ENCODE data around the gene WSCD2.

The WSCD2 gene

GRCh38 chr12:108236366-108236765, 107.3 kb downstream of the WSCD2 start:
- DNase-seq (ENCODE audit: low read depth, low spot score), result no peak
- Histone ChIP-seq H3K9me3 (ENCODE audit: insufficient read depth, low read length) (peaks cover 11% of the 10 kb centered on the region; the same call in 1 of the 2 replicates), H3K36me3 (ENCODE audit: insufficient read depth, insufficient read length, low read length) (no peaks in the 10 kb centered on the region), H3K4me1 (ENCODE audit: insufficient read depth, insufficient read length) (peaks cover 12% of the 10 kb centered on the region), H3K4me3 (ENCODE audit: insufficient read length, low read depth) (no peak overlapping the region), H3K9ac (ENCODE audit: insufficient read length, low read depth) (peak overlapping the region; percentile 57), H3K27me3 (ENCODE audit: insufficient read depth, insufficient read length) (no peaks in the 10 kb centered on the region)
- TF ChIP-seq YY1 (IDR thresholded peaks at IDR 0.05; ENCODE audit: insufficient read depth, insufficient read length) (no peak), SUZ12 (IDR thresholded peaks at IDR 0.05; ENCODE audit: extremely low read depth, insufficient read depth, insufficient read length) (no peak), ZNF274 (IDR thresholded peaks at IDR 0.05; ENCODE audit: low read depth, low read length) (no peak)

DNA sequence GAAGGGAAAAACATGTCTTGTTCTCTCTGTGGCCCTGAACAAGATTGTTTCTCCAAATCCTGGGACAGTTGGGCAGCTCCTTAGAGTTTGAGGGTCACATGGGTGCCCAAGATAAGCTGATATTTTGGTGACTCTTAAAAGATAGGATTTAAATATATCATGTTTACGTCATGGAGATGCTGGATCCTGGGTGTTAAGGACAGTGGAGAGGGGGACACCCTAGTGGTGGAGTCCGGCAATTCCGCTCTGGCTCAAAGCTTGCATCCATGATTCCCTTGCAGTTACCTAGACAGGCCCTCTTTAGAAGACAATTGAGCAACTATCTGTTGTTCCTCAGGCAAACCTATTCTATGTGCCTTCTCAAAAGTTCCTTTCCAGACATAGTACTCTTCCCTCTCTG, 108.2 kb downstream of the WSCD2 start:
- H3K9ac ChIP-seq (ENCODE audit: insufficient read length, low read depth), result no peak overlapping the region
- H3K4me1 ChIP-seq (ENCODE audit: insufficient read depth, insufficient read length), result peaks cover 12% of the 10 kb centered on the region
- DNase-seq (ENCODE audit: low read depth, low spot score), result peak; percentile 47
- TF ChIP-seq YY1 (IDR thresholded peaks at IDR 0.05; ENCODE audit: insufficient read depth, insufficient read length) (no peak), SUZ12 (IDR thresholded peaks at IDR 0.05; ENCODE audit: extremely low read depth, insufficient read depth, insufficient read length) (no peak), ZNF274 (IDR thresholded peaks at IDR 0.05; ENCODE audit: low read depth, low read length) (no peak)
- H3K4me3 ChIP-seq (ENCODE audit: insufficient read length, low read depth), result no peak overlapping the region
- peaks cover 11% of the 10 kb centered on the region; the same call in 1 of the 2 replicates for H3K9me3 ChIP-seq (ENCODE audit: insufficient read depth, low read length)
- H3K27me3 ChIP-seq (ENCODE audit: insufficient read depth, insufficient read length), result no peaks in the 10 kb centered on the region
- H3K36me3 ChIP-seq (ENCODE audit: insufficient read depth, insufficient read length, low read length), result no peaks in the 10 kb centered on the region

DNA sequence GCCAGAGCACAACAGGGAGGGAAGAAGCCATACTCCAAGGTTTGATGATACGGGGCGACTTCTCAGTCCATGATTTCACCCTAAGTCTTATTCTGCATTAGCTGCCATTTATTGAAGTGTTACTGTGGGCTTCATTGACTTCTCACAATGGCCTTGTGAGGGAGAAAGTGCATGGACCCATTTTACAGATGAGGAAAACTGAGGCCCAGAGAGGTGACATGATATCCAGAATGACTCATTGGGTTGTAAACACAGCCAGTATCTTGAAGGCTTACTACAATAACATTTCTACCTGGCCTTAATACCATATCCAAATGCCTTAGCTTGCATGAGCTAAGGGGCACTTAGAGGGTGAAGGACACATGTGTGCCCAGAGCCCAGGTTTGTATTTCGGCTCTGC, 109.4 kb downstream of the WSCD2 start:
- Histone ChIP-seq H3K9ac (ENCODE audit: insufficient read length, low read depth) (no peak overlapping the region), H3K4me1 (ENCODE audit: insufficient read depth, insufficient read length) (peaks cover 12% of the 10 kb centered on the region), H3K27me3 (ENCODE audit: insufficient read depth, insufficient read length) (no peaks in the 10 kb centered on the region), H3K4me3 (ENCODE audit: insufficient read length, low read depth) (no peak overlapping the region), H3K9me3 (ENCODE audit: insufficient read depth, low read length) (peaks cover 11% of the 10 kb centered on the region; the same call in 1 of the 2 replicates), H3K36me3 (ENCODE audit: insufficient read depth, insufficient read length, low read length) (no peaks in the 10 kb centered on the region)
- no peak for DNase-seq (ENCODE audit: low read depth, low spot score)
- TF ChIP-seq ZNF274 (IDR thresholded peaks at IDR 0.05; ENCODE audit: low read depth, low read length) (no peak), YY1 (IDR thresholded peaks at IDR 0.05; ENCODE audit: insufficient read depth, insufficient read length) (no peak), SUZ12 (IDR thresholded peaks at IDR 0.05; ENCODE audit: extremely low read depth, insufficient read depth, insufficient read length) (no peak)

DNA sequence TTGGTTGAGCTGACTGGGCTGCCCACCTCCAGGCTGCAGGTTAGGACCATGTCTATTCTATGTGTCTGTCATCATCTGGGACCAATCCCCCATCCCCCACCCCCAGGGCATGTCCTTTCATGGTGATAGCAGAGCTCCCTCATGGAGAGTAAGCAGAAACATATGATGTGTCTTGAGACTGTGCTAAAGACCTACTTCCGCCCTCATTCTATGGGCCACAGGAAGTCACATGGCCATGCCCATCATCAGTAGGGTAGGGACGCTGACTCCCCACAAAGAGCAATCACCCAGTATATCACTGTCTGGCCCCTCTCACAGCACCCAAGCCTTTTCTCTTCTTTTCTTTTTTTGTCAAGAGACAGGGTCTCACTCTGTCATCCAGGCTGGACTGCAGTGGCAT, 110.3 kb downstream of the WSCD2 start:
- no peak for DNase-seq (ENCODE audit: low read depth, low spot score)
- H3K9me3 ChIP-seq (ENCODE audit: insufficient read depth, low read length), result peaks cover 11% of the 10 kb centered on the region; the same call in 1 of the 2 replicates
- no peak for TF ChIP-seq YY1 (IDR thresholded peaks at IDR 0.05; ENCODE audit: insufficient read depth, insufficient read length)
- no peak for TF ChIP-seq ZNF274 (IDR thresholded peaks at IDR 0.05; ENCODE audit: low read depth, low read length)
- no peak for TF ChIP-seq SUZ12 (IDR thresholded peaks at IDR 0.05; ENCODE audit: extremely low read depth, insufficient read depth, insufficient read length)
- H3K36me3 ChIP-seq (ENCODE audit: insufficient read depth, insufficient read length, low read length), result no peaks in the 10 kb centered on the region
- no peaks in the 10 kb centered on the region for H3K27me3 ChIP-seq (ENCODE audit: insufficient read depth, insufficient read length)
- no peak overlapping the region for H3K4me3 ChIP-seq (ENCODE audit: insufficient read length, low read depth)
- no peak overlapping the region for H3K9ac ChIP-seq (ENCODE audit: insufficient read length, low read depth)
- H3K4me1 ChIP-seq (ENCODE audit: insufficient read depth, insufficient read length), result peaks cover 9% of the 10 kb centered on the region

DNA sequence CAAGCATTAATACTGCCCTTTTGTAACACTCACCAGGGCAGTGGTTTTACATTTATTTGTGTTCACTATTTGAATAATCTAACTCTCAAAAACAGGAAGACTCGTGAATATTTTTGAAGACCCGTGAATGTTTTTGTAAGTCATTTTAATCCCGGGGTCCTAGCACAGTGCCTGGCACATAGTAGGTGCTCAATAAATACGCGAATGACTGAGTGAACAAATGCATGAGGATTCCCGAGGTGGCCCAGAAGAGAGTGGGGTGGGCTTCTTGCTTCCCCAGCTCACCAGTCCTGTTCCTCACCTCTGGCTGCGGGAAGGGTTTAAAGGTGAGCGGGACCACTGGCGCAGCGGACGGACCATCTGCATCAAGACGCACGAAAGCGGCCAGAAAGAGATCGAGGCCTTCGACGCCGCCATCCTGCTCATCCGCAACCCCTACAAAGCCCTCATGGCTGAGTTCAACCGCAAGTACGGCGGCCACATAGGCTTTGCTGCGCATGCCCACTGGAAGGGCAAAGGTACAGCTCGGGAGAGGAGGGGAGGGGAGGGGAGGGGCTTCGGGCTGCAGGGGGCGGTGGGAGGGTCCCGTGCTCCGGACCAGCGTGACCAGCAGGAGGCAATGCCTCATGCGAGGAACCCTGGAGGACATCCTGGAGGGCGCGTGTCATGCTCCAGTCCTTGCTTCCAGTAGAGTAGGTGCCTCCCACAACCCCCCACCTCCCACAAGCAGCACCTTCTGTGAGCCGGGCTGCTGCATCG, 111.1 kb downstream of the WSCD2 start:
- DNase-seq (ENCODE audit: low read depth, low spot score), result no peak

GRCh38 chr12:108240928-108241327, 111.8 kb downstream of the WSCD2 start:
- Histone ChIP-seq H3K9ac (ENCODE audit: insufficient read length, low read depth) (no peak overlapping the region), H3K4me3 (ENCODE audit: insufficient read length, low read depth) (no peak overlapping the region), H3K9me3 (ENCODE audit: insufficient read depth, low read length) (peaks cover 11% of the 10 kb centered on the region; the same call in 1 of the 2 replicates), H3K4me1 (ENCODE audit: insufficient read depth, insufficient read length) (peaks cover 9% of the 10 kb centered on the region), H3K27me3 (ENCODE audit: insufficient read depth, insufficient read length) (no peaks in the 10 kb centered on the region), H3K36me3 (ENCODE audit: insufficient read depth, insufficient read length, low read length) (no peaks in the 10 kb centered on the region)
- DNase-seq (ENCODE audit: low read depth, low spot score), result no peak
- TF ChIP-seq ZNF274 (IDR thresholded peaks at IDR 0.05; ENCODE audit: low read depth, low read length) (no peak), YY1 (IDR thresholded peaks at IDR 0.05; ENCODE audit: insufficient read depth, insufficient read length) (no peak), SUZ12 (IDR thresholded peaks at IDR 0.05; ENCODE audit: extremely low read depth, insufficient read depth, insufficient read length) (no peak)

More for the DNA sequence above, 111.1 kb downstream of the WSCD2 start:
- H3K9me3 ChIP-seq (ENCODE audit: insufficient read depth, low read length), result peaks cover 11% of the 10 kb centered on the region; the same call in 1 of the 2 replicates
- TF ChIP-seq SUZ12 (IDR thresholded peaks at IDR 0.05; ENCODE audit: extremely low read depth, insufficient read depth, insufficient read length) (no peak), ZNF274 (IDR thresholded peaks at IDR 0.05; ENCODE audit: low read depth, low read length) (no peak), YY1 (IDR thresholded peaks at IDR 0.05; ENCODE audit: insufficient read depth, insufficient read length) (no peak)
- H3K9ac ChIP-seq (ENCODE audit: insufficient read length, low read depth), result no peak overlapping the region
- no peaks in the 10 kb centered on the region for H3K27me3 ChIP-seq (ENCODE audit: insufficient read depth, insufficient read length)
- peaks cover 9% of the 10 kb centered on the region for H3K4me1 ChIP-seq (ENCODE audit: insufficient read depth, insufficient read length)
- H3K36me3 ChIP-seq (ENCODE audit: insufficient read depth, insufficient read length, low read length), result no peaks in the 10 kb centered on the region
- no peak overlapping the region for H3K4me3 ChIP-seq (ENCODE audit: insufficient read length, low read depth)

GRCh38 chr12:108241986-108242703, 113.1 kb downstream of the WSCD2 start:
- TF ChIP-seq YY1 (IDR thresholded peaks at IDR 0.05; ENCODE audit: insufficient read depth, insufficient read length) (no peak), SUZ12 (IDR thresholded peaks at IDR 0.05; ENCODE audit: extremely low read depth, insufficient read depth, insufficient read length) (no peak), ZNF274 (IDR thresholded peaks at IDR 0.05; ENCODE audit: low read depth, low read length) (no peak)
- Histone ChIP-seq H3K9ac (ENCODE audit: insufficient read length, low read depth) (no peak overlapping the region), H3K4me1 (ENCODE audit: insufficient read depth, insufficient read length) (no peaks in the 10 kb centered on the region), H3K36me3 (ENCODE audit: insufficient read depth, insufficient read length, low read length) (no peaks in the 10 kb centered on the region), H3K9me3 (ENCODE audit: insufficient read depth, low read length) (peaks cover 11% of the 10 kb centered on the region; the same call in 1 of the 2 replicates), H3K27me3 (ENCODE audit: insufficient read depth, insufficient read length) (no peaks in the 10 kb centered on the region), H3K4me3 (ENCODE audit: insufficient read length, low read depth) (no peak overlapping the region)
- DNase-seq (ENCODE audit: low read depth, low spot score), result no peak

Data from NT2/D1 (cell line).